Kidney epithelial cell (primary cell): Measurements from ENCODE around the gene ZCCHC7. TPM values are rescaled to one million over a fixed set of nuclear protein-coding genes. Genes with fewer than 3 reads are reported as not detected.
"Not testable (repeated sequence)": the region's sequence is repeated elsewhere in the genome, so short reads cannot be mapped to it uniquely, and the experiment has no call there.

Experiments
- DNase-seq: peaks from one replicate; pipeline ENCODE4 v3.0.0-alpha.2; 2010; ENCODE audit warnings: low read depth
- H3K27me3 ChIP-seq: 2 replicates; pipeline ENCODE4 v1.6.0; 2011; ENCODE audit warnings: low read length; ENCODE audit not compliant: control insufficient read depth, insufficient read depth
- H3K36me3 ChIP-seq: 2 replicates; pipeline ENCODE4 v1.5.1; 2011; ENCODE audit warnings: low read length; ENCODE audit not compliant: control insufficient read depth, insufficient read depth
- H3K4me3 ChIP-seq: 2 replicates; pipeline ENCODE4 v1.5.1; 2011; ENCODE audit warnings: low read depth, mild to moderate bottlenecking, control low read depth, low read length
- total RNA-seq: library from RNA; depleted of rRNA; stranded (reverse); fragments of >200 nt; gene quantifications from 2 replicates; pipeline ENCODE4 v1.2.3, GENCODE V29; 2015
- TF ChIP-seq, protein P1 (sequence below): IDR thresholded peaks from 2 replicates; pipeline ENCODE4 v1.5.1; 2011; ENCODE audit warnings: mild to moderate bottlenecking, moderate library complexity, low read length, control low read depth, inconsistent platforms; ENCODE audit not compliant: insufficient read depth, poor library complexity, severe bottlenecking

ZCCHC7 gene
- total RNA-seq, 1 donor from 2014 or later: 18.0 TPM

DNA sequence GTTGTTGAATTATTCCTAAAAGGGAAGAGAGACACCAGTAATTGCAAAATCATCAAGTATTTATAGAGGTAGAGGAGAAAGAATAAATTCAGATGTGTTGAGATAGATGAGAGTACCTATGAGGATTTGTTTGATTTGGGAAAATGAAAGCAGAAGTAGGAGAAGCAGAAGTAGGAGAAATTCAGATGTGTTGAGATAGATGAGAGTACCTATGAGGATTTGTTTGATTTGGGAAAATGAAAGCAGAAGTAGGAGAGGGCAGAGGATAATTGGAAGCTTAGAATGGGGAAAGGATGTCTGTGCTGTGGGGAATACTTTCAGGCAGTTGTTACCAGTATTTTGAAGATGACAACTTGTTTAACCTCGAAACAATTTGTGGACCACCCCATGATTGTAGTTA is 35.1 kb upstream of the ZCCHC7 start:
- DNase-seq: no peak
- TF ChIP-seq, protein P1, sequence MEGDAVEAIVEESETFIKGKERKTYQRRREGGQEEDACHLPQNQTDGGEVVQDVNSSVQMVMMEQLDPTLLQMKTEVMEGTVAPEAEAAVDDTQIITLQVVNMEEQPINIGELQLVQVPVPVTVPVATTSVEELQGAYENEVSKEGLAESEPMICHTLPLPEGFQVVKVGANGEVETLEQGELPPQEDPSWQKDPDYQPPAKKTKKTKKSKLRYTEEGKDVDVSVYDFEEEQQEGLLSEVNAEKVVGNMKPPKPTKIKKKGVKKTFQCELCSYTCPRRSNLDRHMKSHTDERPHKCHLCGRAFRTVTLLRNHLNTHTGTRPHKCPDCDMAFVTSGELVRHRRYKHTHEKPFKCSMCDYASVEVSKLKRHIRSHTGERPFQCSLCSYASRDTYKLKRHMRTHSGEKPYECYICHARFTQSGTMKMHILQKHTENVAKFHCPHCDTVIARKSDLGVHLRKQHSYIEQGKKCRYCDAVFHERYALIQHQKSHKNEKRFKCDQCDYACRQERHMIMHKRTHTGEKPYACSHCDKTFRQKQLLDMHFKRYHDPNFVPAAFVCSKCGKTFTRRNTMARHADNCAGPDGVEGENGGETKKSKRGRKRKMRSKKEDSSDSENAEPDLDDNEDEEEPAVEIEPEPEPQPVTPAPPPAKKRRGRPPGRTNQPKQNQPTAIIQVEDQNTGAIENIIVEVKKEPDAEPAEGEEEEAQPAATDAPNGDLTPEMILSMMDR: no peak
- no peaks in the 10 kb centered on the region for H3K27me3 ChIP-seq
- no peaks in the 10 kb centered on the region for H3K36me3 ChIP-seq
- no peak overlapping the region for H3K4me3 ChIP-seq

- H3K36me3 ChIP-seq, DNase-seq, H3K4me3 ChIP-seq, H3K27me3 ChIP-seq: not testable (repeated sequence)
Observed at GRCh38 chr9:37092714-37093295, 27.6 kb upstream of the ZCCHC7 start.

DNA sequence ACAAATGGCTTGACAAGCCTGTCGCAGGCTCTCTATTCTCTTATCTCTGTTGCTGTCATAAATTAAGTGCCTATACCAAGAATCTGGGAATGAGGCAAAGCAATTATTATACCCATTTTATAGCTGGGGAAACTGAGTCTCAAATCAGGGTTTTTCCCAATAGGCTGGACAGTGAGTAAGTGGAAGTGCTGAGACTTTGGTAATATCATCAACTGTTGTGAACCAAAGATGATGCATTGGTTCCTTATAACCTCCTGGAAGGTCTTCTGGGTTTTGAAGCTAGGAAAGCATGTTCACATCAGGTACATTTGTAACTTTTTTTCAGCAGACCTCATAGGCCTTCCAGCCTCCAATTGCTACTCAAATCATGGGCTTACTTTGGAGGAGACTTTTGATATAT is 25.6 kb upstream of the ZCCHC7 start:
- no peak for DNase-seq
- TF ChIP-seq, protein P1: no peak
- Histone ChIP-seq H3K4me3 (no peak overlapping the region), H3K36me3 (no peaks in the 10 kb centered on the region), H3K27me3 (no peaks in the 10 kb centered on the region)

DNA sequence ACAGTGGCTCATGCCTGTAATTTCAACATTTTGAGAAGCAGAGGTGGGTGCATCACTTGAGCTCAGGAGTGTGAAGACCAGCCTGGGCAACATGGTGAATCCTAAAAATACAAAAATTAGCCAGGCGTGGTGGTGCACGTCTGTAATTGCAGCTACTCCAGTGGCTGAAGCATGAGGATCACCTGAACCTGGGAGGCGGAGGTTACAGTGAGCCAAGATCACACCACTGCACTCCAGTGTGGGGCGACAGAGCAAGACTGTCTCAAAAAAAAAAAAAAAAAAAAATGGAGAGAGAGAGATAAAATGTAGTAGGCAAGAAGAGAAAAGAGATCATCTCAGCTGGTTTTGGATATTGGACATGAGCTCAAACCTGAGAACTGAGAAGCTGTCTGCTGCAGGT is 23.7 kb upstream of the ZCCHC7 start:
- TF ChIP-seq, protein P1: no peak
- Histone ChIP-seq H3K4me3 (no peak overlapping the region), H3K27me3 (no peaks in the 10 kb centered on the region), H3K36me3 (no peaks in the 10 kb centered on the region)
- no peak for DNase-seq

DNA sequence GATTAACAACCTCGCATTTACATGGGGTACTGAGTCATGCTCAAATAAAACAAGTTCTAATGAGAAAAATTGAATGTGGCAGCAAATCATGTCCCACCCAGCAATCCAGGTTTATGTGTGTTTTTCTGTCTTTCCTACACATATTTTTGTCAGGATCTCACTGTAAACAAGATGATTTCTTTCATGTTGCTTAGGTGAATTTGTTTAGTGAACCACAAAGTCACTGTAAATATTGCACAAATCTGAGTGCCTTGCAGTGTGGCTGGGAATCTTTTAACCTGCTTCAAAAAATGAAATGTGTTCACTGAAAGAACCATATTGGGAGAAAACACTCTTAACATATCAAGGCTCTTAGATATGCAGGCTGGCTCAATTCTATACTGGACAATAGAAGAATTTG is 23.1 kb upstream of the ZCCHC7 start:
- TF ChIP-seq, protein P1: no peak

DNA sequence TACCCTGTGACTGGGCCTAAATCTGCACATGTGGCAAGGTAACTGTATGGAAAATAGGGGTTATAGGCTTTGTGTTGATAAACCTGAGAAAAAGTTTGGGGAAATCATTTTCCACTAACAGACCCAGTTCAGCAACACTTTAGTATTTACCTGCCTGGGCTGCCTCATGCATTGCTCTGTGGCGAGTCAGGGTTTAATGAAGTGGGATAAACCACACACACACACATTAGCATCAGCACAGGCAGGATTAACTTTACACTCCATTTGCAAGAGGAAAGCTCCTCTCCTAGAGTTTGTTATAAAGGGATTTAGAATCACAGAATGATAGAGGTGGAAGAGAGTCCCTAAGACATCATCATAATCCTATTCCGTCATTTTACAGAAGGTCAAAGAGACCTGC is 20.0 kb upstream of the ZCCHC7 start:
- no peaks in the 10 kb centered on the region for H3K36me3 ChIP-seq
- peak; percentile 32 for DNase-seq
- no peak overlapping the region for H3K4me3 ChIP-seq
- H3K27me3 ChIP-seq: no peaks in the 10 kb centered on the region
- TF ChIP-seq, protein P1: no peak

More for the DNA sequence above, 23.1 kb upstream of the ZCCHC7 start:
- H3K27me3 ChIP-seq: no peaks in the 10 kb centered on the region
- no peaks in the 10 kb centered on the region for H3K36me3 ChIP-seq
- DNase-seq: no peak
- no peak overlapping the region for H3K4me3 ChIP-seq
